Panc1 (cell line): ENCODE results near the gene CSNK2A1. TPM values are rescaled to one million over a fixed set of nuclear protein-coding genes. Genes with fewer than 3 reads are reported as not detected.

Experiments used
- ATAC-seq: fragments of 200-7000 bp; cut with Tn5 transposase; 2 replicates; pipeline ENCODE4 v1.9.1; 2020; ENCODE audit warnings: mild to moderate bottlenecking, moderate library complexity
- BruUV-seq: library from RNA; stranded (reverse); fragments of 400-500 nt; replicated peaks from 2 replicates; lab custom pipeline; 2021; lab: Mats Ljungman, UMichigan
- CTCF ChIA-PET: fragments of 300-600 bp; sonication (Branson Sonifier 250); formaldehyde crosslinking; loops from one replicate; lab custom pipeline; 2022; ENCODE audit warnings: antibody characterized with exemption; lab: Charles Lee
- POLR2A ChIA-PET: fragments of 300-600 bp; sonication (Branson Sonifier 250); formaldehyde crosslinking; loops from one replicate; lab custom pipeline; 2022; ENCODE audit warnings: antibody characterized with exemption; lab: Charles Lee
- DNase-seq: peaks from one replicate; pipeline ENCODE4 v3.0.0-alpha.2; 2010; ENCODE audit warnings: low read depth, low spot score
- H3K27ac ChIP-seq: 2 replicates; pipeline ENCODE4 v1.5.1; 2011; ENCODE audit warnings: mild to moderate bottlenecking, low read length, inconsistent platforms
- H3K27me3 ChIP-seq: fragments of 200-500 bp; sonication (Bioruptor generic); 2 replicates; pipeline ENCODE4 v1.6.0; 2014; ENCODE audit warnings: low read length, inconsistent platforms; ENCODE audit not compliant: control insufficient read depth, insufficient read depth
- H3K36me3 ChIP-seq: fragments of 200-500 bp; sonication (Bioruptor generic); 2 replicates; pipeline ENCODE4 v1.5.1; 2014; ENCODE audit warnings: inconsistent platforms, mild to moderate bottlenecking, low read length, moderate library complexity; ENCODE audit not compliant: control insufficient read depth, insufficient read depth
- H3K4me1 ChIP-seq: 2 replicates; pipeline ENCODE4 v1.5.1; 2011; ENCODE audit warnings: inconsistent platforms, mild to moderate bottlenecking, low read length, moderate library complexity; ENCODE audit not compliant: control insufficient read depth, insufficient read depth
- H3K4me3 ChIP-seq, 2 experiments: 2 replicates each; pipeline ENCODE4 v1.5.1; 2011 to 2012; ENCODE audit warnings: low read depth in 2 of 2, low read length in 2 of 2, mild to moderate bottlenecking in 2 of 2, inconsistent platforms in 1 of 2, moderate library complexity in 1 of 2
- H3K9me3 ChIP-seq: fragments of 200-500 bp; sonication (Bioruptor generic); 2 replicates; pipeline ENCODE4 v1.5.1; 2014; ENCODE audit warnings: low read depth, mild to moderate bottlenecking, inconsistent platforms, low read length, moderate library complexity; ENCODE audit not compliant: control insufficient read depth, insufficient read depth
- POLR2AphosphoS5 ChIP-seq: IDR thresholded peaks from 2 replicates; pipeline ENCODE4 v1.6.1; 2012; ENCODE audit warnings: mild to moderate bottlenecking, low read depth, low read length, moderate library complexity
- SIN3A ChIP-seq: IDR thresholded peaks from 2 replicates; pipeline ENCODE4 v1.6.1; 2012; ENCODE audit warnings: low read depth, mild to moderate bottlenecking, low read length, moderate library complexity, borderline replicate concordance; ENCODE audit not compliant: insufficient read depth
- TCF7L2 ChIP-seq: IDR thresholded peaks from 2 replicates; pipeline ENCODE4 v1.6.1; 2011; ENCODE audit warnings: mild to moderate bottlenecking, low read depth, low read length, inconsistent platforms
- in situ Hi-C: cut with HindIII; loops from 2 replicates; pipeline ENCODE4 v1.10.0; 2016; ENCODE audit warnings: low sequenced_read_pairs, low pct_unique_long_range_greater_than_20kb
- intact Hi-C: fragments of 100-400 bp; cut with micrococcal nuclease; formaldehyde crosslinking; loops from one replicate; pipeline ENCODE4 v1.10.0; 2022; ENCODE audit not compliant: unreplicated experiment
- total RNA-seq: library from RNA; stranded (reverse); gene quantifications from one replicate; pipeline ENCODE4 v1.2.1, GENCODE V29; 2021; ENCODE audit not compliant: unreplicated experiment
- TF ChIP-seq, protein P1 (sequence below), 2 experiments: IDR thresholded peaks; 2 replicates each; pipeline ENCODE4 v1.6.1; 2011 to 2012; ENCODE audit warnings: low read depth in 2 of 2, control low read depth in 1 of 2, low read length in 1 of 2, mild to moderate bottlenecking in 1 of 2, moderate library complexity in 1 of 2; ENCODE audit not compliant: insufficient read depth in 1 of 2
- TF ChIP-seq, protein P2 (sequence below): fragments of 450-650 bp; IDR thresholded peaks from 2 replicates; pipeline ENCODE4 v1.5.1; 2017; ENCODE audit warnings: mild to moderate bottlenecking

CSNK2A1 gene
- total RNA-seq, 1 experiment from 2014 or later, result 191 TPM

DNA sequence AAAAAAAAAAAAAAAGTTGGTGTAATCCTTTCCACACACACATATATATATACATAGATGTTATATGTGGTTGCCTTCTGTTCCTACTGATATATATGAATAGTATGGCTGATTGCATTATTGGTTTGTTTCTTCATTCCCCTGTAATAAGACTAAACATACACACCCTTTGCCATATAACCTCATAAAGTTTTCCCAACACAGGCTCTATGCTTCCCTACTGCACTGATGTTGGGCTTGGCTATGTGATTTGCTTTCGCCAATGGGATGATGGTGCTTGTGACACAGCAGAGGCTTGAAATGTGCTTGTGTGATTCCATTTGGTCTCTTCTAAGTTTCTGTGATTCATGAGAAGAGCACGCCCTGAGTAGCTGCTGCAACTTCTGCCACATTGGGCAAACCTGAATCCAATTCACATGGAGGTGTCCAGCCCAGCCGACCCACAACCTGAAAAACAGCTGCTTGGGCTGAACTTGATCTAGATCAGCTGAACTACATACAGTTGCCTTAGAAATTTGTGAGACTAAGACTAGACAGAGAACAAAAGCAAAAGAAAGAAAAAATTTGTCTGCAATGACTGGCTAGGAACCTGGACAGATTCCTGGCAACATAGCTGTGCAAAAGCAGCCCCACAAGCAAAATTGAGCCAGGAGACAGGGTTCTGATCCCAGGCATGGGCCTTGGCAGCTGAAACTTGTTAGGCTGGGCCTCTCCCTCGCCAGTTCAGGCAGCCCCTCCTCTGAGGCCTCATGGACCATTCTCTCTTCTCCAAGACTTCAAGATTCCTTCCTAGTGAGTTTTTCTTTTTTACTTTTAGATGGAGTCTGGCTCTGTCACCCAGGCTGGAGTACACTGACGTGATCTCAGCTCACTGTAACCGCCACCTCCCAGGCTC is 67.9 kb downstream of the CSNK2A1 start:
- Histone ChIP-seq H3K9me3 (no peaks in the 10 kb centered on the region), H3K27me3 (no peaks in the 10 kb centered on the region), H3K36me3 (peaks cover 5% of the 10 kb centered on the region), H3K27ac (no peak overlapping the region), H3K4me3 (no peak overlapping the region), H3K4me1 (no peaks in the 10 kb centered on the region)
- DNase-seq (no peak), ATAC-seq (no peak)
- ChIA-PET POLR2A (no interaction called here), CTCF (no interaction called here)
- TF ChIP-seq, protein P1, sequence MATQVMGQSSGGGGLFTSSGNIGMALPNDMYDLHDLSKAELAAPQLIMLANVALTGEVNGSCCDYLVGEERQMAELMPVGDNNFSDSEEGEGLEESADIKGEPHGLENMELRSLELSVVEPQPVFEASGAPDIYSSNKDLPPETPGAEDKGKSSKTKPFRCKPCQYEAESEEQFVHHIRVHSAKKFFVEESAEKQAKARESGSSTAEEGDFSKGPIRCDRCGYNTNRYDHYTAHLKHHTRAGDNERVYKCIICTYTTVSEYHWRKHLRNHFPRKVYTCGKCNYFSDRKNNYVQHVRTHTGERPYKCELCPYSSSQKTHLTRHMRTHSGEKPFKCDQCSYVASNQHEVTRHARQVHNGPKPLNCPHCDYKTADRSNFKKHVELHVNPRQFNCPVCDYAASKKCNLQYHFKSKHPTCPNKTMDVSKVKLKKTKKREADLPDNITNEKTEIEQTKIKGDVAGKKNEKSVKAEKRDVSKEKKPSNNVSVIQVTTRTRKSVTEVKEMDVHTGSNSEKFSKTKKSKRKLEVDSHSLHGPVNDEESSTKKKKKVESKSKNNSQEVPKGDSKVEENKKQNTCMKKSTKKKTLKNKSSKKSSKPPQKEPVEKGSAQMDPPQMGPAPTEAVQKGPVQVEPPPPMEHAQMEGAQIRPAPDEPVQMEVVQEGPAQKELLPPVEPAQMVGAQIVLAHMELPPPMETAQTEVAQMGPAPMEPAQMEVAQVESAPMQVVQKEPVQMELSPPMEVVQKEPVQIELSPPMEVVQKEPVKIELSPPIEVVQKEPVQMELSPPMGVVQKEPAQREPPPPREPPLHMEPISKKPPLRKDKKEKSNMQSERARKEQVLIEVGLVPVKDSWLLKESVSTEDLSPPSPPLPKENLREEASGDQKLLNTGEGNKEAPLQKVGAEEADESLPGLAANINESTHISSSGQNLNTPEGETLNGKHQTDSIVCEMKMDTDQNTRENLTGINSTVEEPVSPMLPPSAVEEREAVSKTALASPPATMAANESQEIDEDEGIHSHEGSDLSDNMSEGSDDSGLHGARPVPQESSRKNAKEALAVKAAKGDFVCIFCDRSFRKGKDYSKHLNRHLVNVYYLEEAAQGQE (IDR thresholded peaks at IDR 0.05; ENCODE audit: insufficient read depth in 1 of 2, low read depth in 2 of 2, low read length in 1 of 2), result no peak
- no TSS peak for BruUV-seq
- intact Hi-C loops, result no loop called here
- in situ Hi-C loops, result no loop called here

DNA sequence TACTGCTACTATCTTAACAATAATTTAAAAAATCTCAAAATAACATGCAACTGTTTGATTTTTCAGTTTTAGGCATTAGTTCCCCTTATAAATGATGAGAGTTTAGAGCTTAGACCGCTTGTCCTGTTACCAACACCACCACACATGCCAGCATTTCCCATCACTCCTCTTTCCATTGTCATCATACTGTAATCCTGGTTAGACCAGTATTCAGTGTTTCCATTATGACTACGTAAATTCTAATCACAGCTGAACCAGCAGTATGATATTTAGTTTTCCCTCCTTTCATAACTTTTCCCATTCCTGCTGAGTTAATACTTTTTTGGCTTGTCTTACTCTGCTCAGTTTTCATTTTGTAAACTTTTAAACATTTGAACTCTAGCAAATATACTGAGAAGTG is 69.0 kb downstream of the CSNK2A1 start:
- ATAC-seq (no peak), DNase-seq (no peak)
- Histone ChIP-seq H3K4me3 (no peak overlapping the region), H3K4me1 (no peaks in the 10 kb centered on the region), H3K27ac (no peak overlapping the region), H3K36me3 (no peaks in the 10 kb centered on the region), H3K9me3 (no peaks in the 10 kb centered on the region), H3K27me3 (no peaks in the 10 kb centered on the region)
- ChIA-PET POLR2A (no interaction called here), CTCF (no interaction called here)
- TF ChIP-seq POLR2AphosphoS5, result no peak
- no peak for TF ChIP-seq TCF7L2
- TF ChIP-seq, protein P2, sequence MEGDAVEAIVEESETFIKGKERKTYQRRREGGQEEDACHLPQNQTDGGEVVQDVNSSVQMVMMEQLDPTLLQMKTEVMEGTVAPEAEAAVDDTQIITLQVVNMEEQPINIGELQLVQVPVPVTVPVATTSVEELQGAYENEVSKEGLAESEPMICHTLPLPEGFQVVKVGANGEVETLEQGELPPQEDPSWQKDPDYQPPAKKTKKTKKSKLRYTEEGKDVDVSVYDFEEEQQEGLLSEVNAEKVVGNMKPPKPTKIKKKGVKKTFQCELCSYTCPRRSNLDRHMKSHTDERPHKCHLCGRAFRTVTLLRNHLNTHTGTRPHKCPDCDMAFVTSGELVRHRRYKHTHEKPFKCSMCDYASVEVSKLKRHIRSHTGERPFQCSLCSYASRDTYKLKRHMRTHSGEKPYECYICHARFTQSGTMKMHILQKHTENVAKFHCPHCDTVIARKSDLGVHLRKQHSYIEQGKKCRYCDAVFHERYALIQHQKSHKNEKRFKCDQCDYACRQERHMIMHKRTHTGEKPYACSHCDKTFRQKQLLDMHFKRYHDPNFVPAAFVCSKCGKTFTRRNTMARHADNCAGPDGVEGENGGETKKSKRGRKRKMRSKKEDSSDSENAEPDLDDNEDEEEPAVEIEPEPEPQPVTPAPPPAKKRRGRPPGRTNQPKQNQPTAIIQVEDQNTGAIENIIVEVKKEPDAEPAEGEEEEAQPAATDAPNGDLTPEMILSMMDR, result no peak
- no peak for TF ChIP-seq SIN3A
- TF ChIP-seq, protein P1 (IDR thresholded peaks at IDR 0.05; ENCODE audit: insufficient read depth in 1 of 2, low read depth in 2 of 2, low read length in 1 of 2), result no peak
- in situ Hi-C loops, result no loop called here
- intact Hi-C loops, result no loop called here
- BruUV-seq, result TSS peak; percentile 14
